HG03354 (cell line): ENCODE measurements around the gene IGFN1.

Experiments used
- ATAC-seq: cut with Tn5 transposase; IDR thresholded peaks from one replicate; pipeline ENCODE4 v1.9.1; 2021; ENCODE audit warnings: mild to moderate bottlenecking; ENCODE audit not compliant: unreplicated experiment, poor library complexity, severe bottlenecking

IGFN1 gene

GRCh38 chr1:201276891-201277290, 86.3 kb downstream of the IGFN1 start:
- ATAC-seq = no peak

DNA sequence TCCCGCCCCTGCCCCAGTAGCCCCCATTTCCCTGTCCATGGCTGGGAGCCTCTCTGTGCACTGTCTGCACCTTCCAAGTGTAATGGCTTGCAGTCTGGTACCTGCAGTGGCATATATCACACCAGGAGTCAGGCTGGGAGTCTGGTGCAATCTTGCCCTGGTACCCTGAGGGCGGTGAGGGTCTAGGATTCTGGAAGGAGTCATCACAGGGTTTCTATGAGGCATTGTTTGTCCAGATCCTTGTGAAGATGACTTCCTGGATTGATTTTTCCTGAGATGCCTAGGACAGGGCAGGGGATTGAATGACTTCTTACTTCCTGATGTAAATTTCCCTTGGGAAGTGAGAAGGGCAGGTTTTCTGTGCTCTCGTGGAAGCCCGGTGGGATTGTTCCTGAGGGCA, 86.8 kb downstream of the IGFN1 start:
- ATAC-seq = no peak
